Measurements from ENCODE around the gene NPY5R.

NPY5R gene

DNA sequence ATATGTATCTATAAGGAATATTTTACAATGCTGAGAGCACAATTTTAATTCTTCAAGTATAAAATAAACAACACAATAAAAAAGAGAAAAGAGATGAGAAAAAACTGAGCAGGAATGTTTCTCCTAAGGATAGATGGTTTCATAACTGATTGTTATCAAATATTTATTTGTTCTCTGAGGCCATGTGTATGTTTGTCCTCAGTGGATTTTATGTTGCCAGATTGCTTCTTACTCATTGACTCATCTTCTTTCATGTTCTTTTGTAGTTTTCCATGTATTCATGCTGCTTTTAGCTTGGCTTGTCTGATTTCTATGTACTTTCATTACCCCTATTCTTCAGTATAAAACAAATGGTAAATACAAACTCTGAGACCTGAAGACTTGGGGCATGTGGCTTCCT lies 41.2 kb downstream of the NPY5R start:
- no peak for DNase-seq (ENCODE audit: low read depth in 2 of 3, low spot score in 2 of 3)

DNA sequence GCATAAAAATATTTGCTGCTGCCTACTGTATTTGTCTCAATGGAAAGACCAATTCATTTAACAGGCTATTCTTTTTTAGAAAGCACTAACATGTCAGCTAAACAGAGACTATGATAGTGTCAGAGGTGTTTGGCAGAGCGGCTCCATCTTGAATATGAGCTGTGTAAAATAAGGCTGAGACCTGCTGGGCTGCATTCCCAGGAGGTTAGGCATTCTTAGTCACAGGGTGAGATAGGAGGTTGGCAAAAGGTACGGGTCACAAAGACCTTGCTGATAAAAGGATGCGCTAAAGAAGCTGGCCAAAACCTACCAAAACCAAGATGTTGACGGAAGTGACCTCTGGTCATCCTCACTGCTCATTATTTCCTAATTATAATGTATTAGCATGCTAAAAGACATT lies 41.8 kb downstream of the NPY5R start:
- DNase-seq (ENCODE audit: low read depth in 2 of 3, low spot score in 2 of 3), result no peak

DNA sequence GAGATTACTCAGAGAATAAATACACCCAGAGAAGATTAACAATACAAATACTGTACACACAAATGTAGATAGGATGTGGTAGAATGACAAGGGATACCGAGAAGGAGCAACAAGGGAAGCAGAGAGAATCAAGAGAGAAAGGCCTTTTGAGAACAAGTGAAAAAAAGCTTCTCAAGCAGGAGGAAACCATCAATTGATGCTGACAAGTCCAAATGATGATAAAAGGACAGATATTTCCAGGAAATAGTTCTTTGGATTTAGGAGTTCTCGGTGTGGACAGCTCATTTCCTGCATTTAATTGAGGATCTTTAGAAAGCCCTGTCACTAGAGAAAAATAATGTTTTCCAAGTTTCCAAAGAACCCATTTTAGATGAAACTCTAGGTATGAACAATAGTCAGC lies 48.1 kb downstream of the NPY5R start:
- DNase-seq (ENCODE audit: low read depth in 2 of 3, low spot score in 2 of 3), result no peak

DNA sequence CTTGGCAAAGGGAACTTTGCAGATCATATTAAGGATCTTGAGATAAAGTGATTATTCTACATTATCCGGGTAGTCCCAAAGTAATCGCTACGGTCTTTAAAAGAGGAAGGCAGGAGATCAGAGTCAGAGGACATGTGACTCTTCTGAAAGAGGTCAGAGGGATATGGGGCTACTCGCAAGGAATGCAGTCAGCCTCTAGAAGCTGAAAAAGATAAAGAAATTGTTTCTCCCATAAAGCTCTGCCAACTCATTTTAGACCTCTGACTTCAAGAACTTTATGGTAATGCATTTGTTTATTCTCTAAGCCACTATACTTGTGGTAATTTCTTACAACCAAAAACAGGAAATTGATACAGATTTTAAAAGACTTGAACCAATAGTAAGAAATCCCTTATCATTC lies 48.6 kb downstream of the NPY5R start:
- no peak for DNase-seq (ENCODE audit: low read depth in 2 of 3, low spot score in 2 of 3)

DNA sequence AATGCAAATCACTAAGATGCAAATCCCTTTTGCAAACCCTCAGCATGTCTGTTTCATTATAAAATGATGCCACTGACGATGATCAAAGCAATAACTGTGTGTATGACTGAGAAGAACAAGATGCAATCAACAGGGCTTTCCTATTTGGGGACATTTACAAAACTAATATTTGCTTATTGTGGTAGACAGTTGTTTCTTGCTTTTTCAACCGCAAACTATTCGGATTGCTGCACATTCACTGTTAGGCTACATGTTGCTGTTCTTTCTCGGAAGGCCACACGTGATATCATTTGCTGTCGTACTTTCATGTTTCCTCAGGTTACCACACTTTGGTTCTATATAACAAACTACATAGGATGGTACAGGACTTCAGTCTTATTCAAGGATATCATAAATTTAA lies 49.8 kb downstream of the NPY5R start:
- DNase-seq (ENCODE audit: low read depth in 2 of 3, low spot score in 2 of 3), result no peak

DNA sequence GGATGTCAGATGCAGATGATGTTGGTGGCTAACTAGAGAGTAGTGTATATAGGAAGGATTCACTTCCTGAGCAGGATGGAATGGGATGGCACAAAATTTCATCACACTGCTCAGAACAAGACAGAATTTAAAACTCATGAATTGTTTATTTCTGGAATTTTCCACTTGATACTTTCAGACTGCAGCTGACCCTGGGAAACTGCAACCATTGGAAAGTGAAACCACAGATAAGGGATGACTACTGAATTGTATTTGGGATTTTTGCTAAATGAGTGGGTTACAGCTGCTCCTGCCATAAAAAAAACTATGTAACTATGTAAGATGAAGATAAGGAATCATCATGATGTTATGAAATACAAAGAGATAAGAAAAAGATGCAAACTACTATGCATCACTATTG lies 51.4 kb downstream of the NPY5R start:
- DNase-seq (ENCODE audit: low read depth in 2 of 3, low spot score in 2 of 3), result no peak

DNA sequence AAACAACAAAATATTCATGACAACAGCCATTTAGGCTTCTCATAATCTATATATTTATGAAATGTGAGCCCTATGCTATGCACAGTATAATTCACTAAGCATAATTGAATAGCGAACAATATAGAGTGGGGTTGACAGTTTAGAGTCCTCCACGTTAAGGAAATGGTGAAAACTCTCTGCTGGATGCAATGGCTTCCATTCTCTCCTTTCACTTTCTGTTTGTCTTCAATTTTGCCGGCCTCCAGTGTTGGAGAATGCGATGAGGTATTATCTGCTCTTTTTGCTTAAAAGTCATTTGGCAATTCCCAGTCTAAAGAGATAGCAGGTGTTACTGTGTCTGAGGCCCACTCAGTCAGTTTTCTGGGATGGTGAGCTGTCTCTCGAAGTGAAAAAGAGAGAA lies 52.1 kb downstream of the NPY5R start:
- DNase-seq (ENCODE audit: low read depth in 2 of 3, low spot score in 2 of 3), result no peak

DNA sequence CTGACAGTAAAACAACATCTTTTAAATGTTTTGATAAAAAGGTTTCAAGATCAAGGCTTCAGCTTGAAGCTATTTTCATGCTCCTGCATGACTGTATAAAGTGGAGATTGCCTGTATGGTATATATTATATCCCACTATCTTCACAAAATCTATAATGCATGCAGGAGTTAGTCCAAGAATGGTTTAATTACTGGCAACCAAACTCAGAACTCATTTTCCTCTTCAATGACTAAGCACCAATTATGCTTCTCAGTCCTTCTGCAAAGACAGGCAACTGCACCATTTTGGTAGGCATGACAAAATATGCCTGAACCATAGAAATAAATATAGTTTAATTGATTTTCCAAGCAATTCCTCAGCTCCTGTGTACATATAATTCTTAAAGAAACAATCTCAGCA lies 54.5 kb downstream of the NPY5R start:
- DNase-seq (ENCODE audit: low read depth in 2 of 3, low spot score in 2 of 3), result no peak

DNA sequence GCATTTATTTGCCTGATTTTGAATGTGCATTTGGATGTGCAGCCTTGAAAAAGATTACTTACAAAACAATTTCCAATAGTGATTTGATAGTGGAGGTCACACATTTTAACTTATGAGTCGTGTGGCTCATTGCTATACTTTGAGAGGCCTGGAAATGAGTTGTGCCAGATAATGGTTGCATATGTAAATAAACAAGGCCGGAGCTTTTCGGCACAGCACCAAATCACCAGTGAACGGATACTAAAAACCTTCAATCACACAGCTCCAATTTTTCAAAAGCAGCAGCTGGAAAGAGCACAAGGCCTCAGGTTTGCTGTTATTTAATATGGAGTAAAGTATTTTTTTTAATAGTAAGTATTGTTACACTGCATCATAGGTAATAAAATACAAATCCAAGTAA lies 57.2 kb downstream of the NPY5R start:
- no peak for DNase-seq (ENCODE audit: low read depth in 2 of 3, low spot score in 2 of 3)

Data from activated CD8-positive, alpha-beta memory T cell treated with anti-CD3 and anti-CD28 coated beads for 48 hours (primary cell).